Measurements from ENCODE around the gene CDH18.
A peak's percentile ranks its signal among the peaks of the same experiment; 100 is the strongest.

CDH18 gene

GRCh38 chr5:19950897-19951296, 37.1 kb downstream of the CDH18 start:
- DNase-seq (ENCODE audit: low read depth), result no peak
- TF ChIP-seq CTCF (conservative IDR thresholded peaks at IDR 0.05; ENCODE audit: control insufficient read depth, insufficient read depth, low read depth, low read length), result no peak

GRCh38 chr5:19940192-19940591, 47.8 kb downstream of the CDH18 start:
- no peak for DNase-seq (ENCODE audit: low read depth)
- no peak for TF ChIP-seq CTCF (conservative IDR thresholded peaks at IDR 0.05; ENCODE audit: control insufficient read depth, insufficient read depth, low read depth, low read length)
- no peak overlapping the region for H3K4me3 ChIP-seq (ENCODE audit: control insufficient read depth, low read depth, low read length)

More at GRCh38 chr5:19950897-19951296, 37.1 kb downstream of the CDH18 start:
- H3K4me3 ChIP-seq (ENCODE audit: control insufficient read depth, low read depth, low read length), result no peak overlapping the region

GRCh38 chr5:19930451-19930850, 57.5 kb downstream of the CDH18 start:
- no peak overlapping the region for H3K4me3 ChIP-seq (ENCODE audit: control insufficient read depth, low read depth, low read length)
- DNase-seq (ENCODE audit: low read depth), result no peak
- TF ChIP-seq CTCF (conservative IDR thresholded peaks at IDR 0.05; ENCODE audit: control insufficient read depth, insufficient read depth, low read depth, low read length), result no peak

- H3K4me3 ChIP-seq (ENCODE audit: control insufficient read depth, low read depth, low read length), result no peak overlapping the region
- DNase-seq (ENCODE audit: low read depth), result peak; percentile 93
- TF ChIP-seq CTCF (conservative IDR thresholded peaks at IDR 0.05; ENCODE audit: control insufficient read depth, insufficient read depth, low read depth, low read length), result no peak
Measured at GRCh38 chr5:19928562-19929421, 59.2 kb downstream of the CDH18 start.

GRCh38 chr5:19927919-19928318, 60.1 kb downstream of the CDH18 start:
- no peak overlapping the region for H3K4me3 ChIP-seq (ENCODE audit: control insufficient read depth, low read depth, low read length)
- DNase-seq (ENCODE audit: low read depth), result peak; percentile 8
- TF ChIP-seq CTCF (conservative IDR thresholded peaks at IDR 0.05; ENCODE audit: control insufficient read depth, insufficient read depth, low read depth, low read length), result no peak

- H3K4me3 ChIP-seq (ENCODE audit: control insufficient read depth, low read depth, low read length), result no peak overlapping the region
- no peak for DNase-seq (ENCODE audit: low read depth)
- TF ChIP-seq CTCF (conservative IDR thresholded peaks at IDR 0.05; ENCODE audit: control insufficient read depth, insufficient read depth, low read depth, low read length), result no peak
Measured at GRCh38 chr5:19927170-19927569, 60.8 kb downstream of the CDH18 start.

All from fibroblast of mammary gland (primary cell).